ENCODE measurements around the gene RAMACL. TPM values are rescaled to one million over a fixed set of nuclear protein-coding genes. Genes with fewer than 3 reads are reported as not detected.

Gene RAMACL
- total RNA-seq, 1 donor from 2014 or later, result 0.39 TPM

DNA sequence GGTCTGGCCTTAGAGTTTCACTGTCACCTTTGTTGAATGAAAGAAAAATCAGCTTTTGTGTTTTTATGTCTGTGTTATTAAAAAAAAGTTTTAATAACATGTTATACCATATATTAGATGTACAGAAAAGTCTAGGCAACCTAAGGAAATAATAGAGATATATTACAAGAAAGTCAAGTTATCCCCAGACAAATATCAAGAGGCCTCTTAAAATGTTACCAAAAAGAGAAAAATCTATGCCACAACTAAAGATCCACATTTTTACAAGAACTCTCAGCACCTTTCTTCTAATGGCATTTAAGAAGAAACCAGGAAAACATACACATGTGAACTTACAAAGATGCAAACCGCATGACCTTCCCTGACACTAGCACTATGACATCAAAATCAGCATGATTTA, 26.8 kb downstream of the RAMACL start:
- intact Hi-C loops (cut with micrococcal nuclease), result no loop called here

DNA sequence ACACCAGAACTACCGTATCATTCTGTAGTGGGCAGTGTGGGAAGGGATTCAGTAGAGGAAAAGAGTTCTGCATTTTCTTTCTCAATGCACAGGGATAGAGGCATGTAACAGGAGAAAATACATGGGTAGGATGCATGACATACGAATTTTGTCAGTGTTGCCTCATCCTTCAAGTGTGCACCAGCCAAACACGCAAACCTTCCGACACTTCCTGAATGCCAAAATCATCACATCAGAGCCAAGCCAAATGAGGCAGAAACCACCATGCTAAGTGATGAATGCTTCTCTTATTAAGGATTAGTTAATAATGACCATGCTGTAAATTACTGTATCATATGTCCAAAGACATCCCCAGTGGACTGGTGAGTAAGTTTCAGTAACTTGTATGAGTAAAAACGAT, 27.3 kb downstream of the RAMACL start:
- intact Hi-C loops (cut with micrococcal nuclease), result no loop called here

GRCh38 chr6:166558156-166559005, 28.1 kb downstream of the RAMACL start:
- intact Hi-C loops (cut with micrococcal nuclease), result no loop called here

- intact Hi-C loops (cut with micrococcal nuclease), result no loop called here
Measured at GRCh38 chr6:166556863-166557322, 29.6 kb downstream of the RAMACL start.

GRCh38 chr6:166556336-166556735, 30.1 kb downstream of the RAMACL start:
- intact Hi-C loops (cut with micrococcal nuclease), result no loop called here

GRCh38 chr6:166555086-166555485, 31.4 kb downstream of the RAMACL start:
- intact Hi-C loops (cut with micrococcal nuclease), result no loop called here

- intact Hi-C loops (cut with micrococcal nuclease), result no loop called here
Measured at GRCh38 chr6:166554316-166554715, 32.2 kb downstream of the RAMACL start.

GRCh38 chr6:166553563-166554271, 32.8 kb downstream of the RAMACL start:
- intact Hi-C loops (cut with micrococcal nuclease), result no loop called here

DNA sequence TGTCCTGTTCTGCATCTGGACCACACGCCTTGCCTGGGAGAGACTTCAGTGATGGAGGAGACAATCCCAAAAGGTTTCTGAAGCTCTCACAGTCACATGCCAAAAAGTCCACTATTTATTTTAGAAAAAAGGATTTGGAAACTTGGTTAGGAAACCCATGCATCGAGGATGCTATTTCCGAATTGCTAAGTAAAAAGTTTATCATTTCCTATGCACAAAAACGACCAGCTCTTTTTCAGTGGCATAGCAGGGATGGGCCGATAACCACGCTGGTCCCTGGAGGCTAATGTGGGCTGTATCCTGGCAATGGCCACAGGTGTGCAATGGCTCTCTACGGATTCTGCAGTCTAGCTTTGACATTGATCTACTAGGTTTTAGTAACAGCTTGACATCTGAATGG, 33.9 kb downstream of the RAMACL start:
- intact Hi-C loops (cut with micrococcal nuclease), result no loop called here

- intact Hi-C loops (cut with micrococcal nuclease), result no loop called here
Measured at GRCh38 chr6:166551754-166552495, 34.6 kb downstream of the RAMACL start.

GRCh38 chr6:166546653-166547052, 39.8 kb downstream of the RAMACL start:
- intact Hi-C loops (cut with micrococcal nuclease), result no loop called here

- intact Hi-C loops (cut with micrococcal nuclease), result no loop called here
Measured at GRCh38 chr6:166545156-166546034, 41.1 kb downstream of the RAMACL start.

- intact Hi-C loops (cut with micrococcal nuclease), result no loop called here
Measured at GRCh38 chr6:166544296-166544605, 42.2 kb downstream of the RAMACL start.

DNA sequence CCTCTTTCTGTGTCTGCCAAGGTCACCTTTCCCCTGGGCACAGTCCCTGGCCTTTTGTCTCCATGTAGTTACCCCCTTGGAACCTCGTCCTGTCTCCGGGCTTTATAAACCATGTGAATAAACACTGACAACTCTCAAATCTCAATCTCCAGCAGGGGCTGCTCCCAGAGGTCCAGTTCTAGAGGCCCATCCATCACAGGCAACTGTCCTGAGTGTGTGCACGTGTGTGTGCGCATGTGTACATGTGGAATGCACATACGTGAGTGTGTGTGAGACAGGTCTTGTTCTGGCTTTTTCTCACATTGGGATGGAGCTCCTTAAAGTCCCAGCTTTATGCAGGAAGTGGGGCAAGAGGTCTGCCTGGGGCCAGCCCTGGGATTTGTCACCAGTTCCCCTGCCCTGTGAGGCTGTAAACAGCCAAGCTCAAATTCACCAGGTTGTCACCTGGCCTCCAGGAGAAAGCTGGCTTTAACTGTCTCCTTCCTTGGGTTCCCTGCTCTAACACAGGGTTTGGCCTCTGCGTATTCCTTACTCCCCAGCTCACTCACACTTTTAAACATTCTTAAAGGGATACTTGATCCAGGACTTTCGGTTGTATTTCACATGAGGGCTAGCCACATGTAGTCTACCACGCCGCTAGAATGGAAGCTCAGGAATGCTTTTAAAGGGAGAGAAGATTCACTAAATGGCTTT, 42.7 kb downstream of the RAMACL start:
- intact Hi-C loops (cut with micrococcal nuclease), result no loop called here

DNA sequence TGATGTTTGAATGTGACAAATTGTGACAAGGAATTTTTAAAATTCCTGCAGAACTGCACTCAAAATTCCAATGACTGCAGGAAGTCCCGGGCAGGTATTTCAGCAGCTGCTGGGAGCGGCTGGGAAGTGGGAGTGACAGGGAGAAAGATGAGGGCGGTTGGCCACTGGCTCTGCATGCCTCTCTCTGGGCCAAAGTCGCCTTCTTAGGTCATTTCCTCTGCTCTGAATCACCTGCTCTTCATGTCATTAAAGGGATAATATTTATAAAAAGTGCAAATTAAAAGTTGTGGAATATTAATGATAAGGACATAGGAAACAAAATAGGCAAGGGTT, 43.9 kb downstream of the RAMACL start:
- intact Hi-C loops (cut with micrococcal nuclease), result no loop called here

DNA sequence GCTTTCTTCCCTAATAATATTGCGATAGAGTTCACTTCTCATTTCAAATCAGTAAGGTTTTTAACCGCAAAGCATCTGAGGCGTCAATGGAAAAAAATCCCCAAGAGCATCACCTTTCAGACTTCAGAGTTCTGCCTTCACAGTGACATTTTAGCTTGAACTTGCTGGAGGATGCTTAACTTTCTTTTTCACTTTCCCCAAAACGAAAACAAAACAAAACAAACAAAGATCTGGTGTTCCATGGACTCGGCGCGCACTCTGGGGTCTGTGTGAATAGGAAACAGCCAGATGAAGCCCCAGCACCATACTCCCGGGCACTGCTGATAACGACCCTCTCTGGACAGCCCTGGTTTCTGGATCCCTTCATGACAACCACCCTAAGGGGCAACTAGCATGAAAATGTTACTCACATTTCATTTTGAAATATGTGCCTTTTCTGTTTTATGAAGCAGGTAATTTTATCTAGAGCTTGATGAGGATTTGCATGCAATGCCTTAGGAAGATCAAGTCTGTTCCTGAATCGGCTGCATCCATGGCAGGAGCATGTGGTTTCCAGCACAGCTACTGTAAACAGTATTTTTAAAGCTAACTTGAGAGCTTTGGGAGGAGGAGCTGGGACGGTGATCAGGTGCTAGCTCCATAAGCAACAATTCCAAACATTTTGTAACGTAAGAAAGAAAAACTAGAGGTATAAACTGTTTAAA, 44.5 kb downstream of the RAMACL start:
- intact Hi-C loops (cut with micrococcal nuclease), result loop anchor here (1.0 kb wide), 4 partner anchors 54 to 159 kb away; partner anchors contain the start of gene RPS6KA2

DNA sequence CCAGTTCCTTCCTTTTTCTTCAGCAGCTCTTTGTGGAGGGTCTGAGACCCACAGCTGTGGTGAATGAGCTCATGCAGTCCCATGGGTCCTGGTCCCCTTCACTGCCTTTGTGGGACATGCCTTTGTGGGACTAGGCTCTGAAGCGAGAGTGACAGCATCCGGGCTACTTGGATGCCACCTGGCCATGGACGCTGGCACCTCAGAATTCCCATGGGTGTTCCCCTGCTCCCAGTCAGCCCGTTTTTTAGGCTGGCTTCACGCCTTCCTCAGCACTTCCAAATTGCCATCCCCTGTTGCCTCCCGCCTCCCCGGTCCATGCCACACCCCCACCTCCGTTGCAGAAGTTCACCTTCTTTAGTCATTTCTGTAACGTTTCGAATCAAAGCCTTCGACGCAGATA, 45.1 kb downstream of the RAMACL start:
- intact Hi-C loops (cut with micrococcal nuclease), result loop anchor here (1.0 kb wide), 4 partner anchors 53 to 158 kb away; partner anchors contain the start of gene RPS6KA2

- intact Hi-C loops (cut with micrococcal nuclease), result loop anchor here (1.0 kb wide), 4 partner anchors 52 to 157 kb away; partner anchors contain the start of gene RPS6KA2
Measured at GRCh38 chr6:166540631-166541331, 45.7 kb downstream of the RAMACL start.

DNA sequence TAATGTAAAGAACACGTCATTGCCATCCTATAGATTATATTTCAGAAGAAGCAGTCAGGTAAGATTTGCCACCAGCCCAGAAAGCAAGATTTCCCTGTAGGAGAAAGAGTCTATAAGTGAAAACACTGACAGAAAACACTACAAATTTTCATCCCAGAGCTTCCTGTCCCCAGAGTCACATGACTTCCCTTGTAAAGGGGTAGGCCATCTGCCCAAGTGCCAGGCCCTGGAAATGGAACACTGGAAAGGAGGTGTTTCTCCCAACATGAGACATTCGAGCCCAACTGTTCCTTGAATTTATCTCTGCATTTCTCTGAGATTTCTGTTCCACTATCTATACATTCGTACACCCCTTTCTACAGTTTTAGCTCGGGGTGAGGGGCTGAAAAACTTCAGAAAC, 46.9 kb downstream of the RAMACL start:
- intact Hi-C loops (cut with micrococcal nuclease), result no loop called here
